Gastrocnemius medialis (tissue), 4 donors: ENCODE results near the gene EMILIN2. TPM values are rescaled to one million over a fixed set of nuclear protein-coding genes. Genes with fewer than 3 reads are reported as not detected.

ENCODE experiments used
- ATAC-seq, 2 donors: fragments of 150-250 bp; one replicate each; pipeline ENCODE4 v1.9.1; 2016
- DNase-seq, 2 donors: peaks; one replicate each; pipeline ENCODE4 v3.0.0-alpha.2; 2019
- H3K27ac ChIP-seq, 4 donors: fragments of 200-600 bp; sonication (generic); 1 replicate in 1 of 4; 2 replicates in 3 of 4; pipeline ENCODE4 v1.5.1; 2016 to 2018; ENCODE audit warnings: mild to moderate bottlenecking in 2 of 4, moderate library complexity in 1 of 4
- H3K27me3 ChIP-seq, 3 donors: fragments of 200-600 bp; sonication (generic) in 2 of 3; 1 replicate in 1 of 3; 2 replicates in 2 of 3; pipeline versions ENCODE4 v1.5.1 to v1.6.0; 2016 to 2019; ENCODE audit warnings: mild to moderate bottlenecking in 1 of 3, moderate library complexity in 1 of 3
- H3K36me3 ChIP-seq, 2 donors: fragments of 200-600 bp; sonication (generic) in 1 of 2; one replicate each; pipeline ENCODE4 v1.5.1; 2017 to 2018
- H3K4me1 ChIP-seq, 2 donors: fragments of 200-600 bp; sonication (generic) in 1 of 2; one replicate each; pipeline ENCODE4 v1.5.1; 2016 to 2017; ENCODE audit warnings: mild to moderate bottlenecking in 2 of 2
- H3K4me3 ChIP-seq, 4 donors: fragments of 200-600 bp; sonication (generic) in 3 of 4; 1 replicate in 1 of 4; 2 replicates in 3 of 4; pipeline ENCODE4 v1.5.1; 2016 to 2019; ENCODE audit warnings: mild to moderate bottlenecking in 2 of 4
- H3K9me3 ChIP-seq, 3 donors: fragments of 200-600 bp; sonication (generic) in 2 of 3; 1 replicate in 1 of 3; 2 replicates in 2 of 3; pipeline ENCODE4 v1.5.1; 2016 to 2019
- POLR2A ChIP-seq, 2 donors: fragments of 450-650 bp; IDR thresholded peaks; one replicate each; pipeline ENCODE4 v1.6.1; 2017; ENCODE audit warnings: antibody characterized with exemption in 2 of 2, mild to moderate bottlenecking in 2 of 2, moderate library complexity in 2 of 2
- in situ Hi-C, 4 donors: fragments of 200-750 bp; cut with MboI; loops; one replicate each; pipeline versions ENCODE4 v1.15.0 to v1.8.0; 2017; ENCODE audit warnings: low sequenced_read_pairs in 4 of 4
- intact Hi-C: fragments of 100-400 bp; cut with DNase I; formaldehyde crosslinking; loops from one replicate; pipeline ENCODE4 v1.15.1; 2023; ENCODE audit warnings: low total_unique reads
- total RNA-seq, 4 donors: library from RNA; depleted of rRNA; stranded (reverse); fragments of >200 nt; gene quantifications; one replicate each; pipeline versions ENCODE4 v1.1.0 to v1.2.3, GENCODE V29; 2016
- TF ChIP-seq, protein P1 (sequence below), 5 experiments: fragments of 450-650 bp in 3 of 5; fragments of 200-600 bp in 2 of 5; sonication (generic) in 2 of 5; IDR thresholded peaks in 4 of 5; conservative IDR thresholded peaks in 1 of 5; 1 replicate in 4 of 5; 2 replicates in 1 of 5; pipeline ENCODE4 v1.5.1; 2016 to 2019; ENCODE audit warnings: antibody characterized with exemption in 5 of 5, mild to moderate bottlenecking in 3 of 5, moderate library complexity in 3 of 5

The EMILIN2 gene
- total RNA-seq, 4 donors from 2014 or later: 1.9 to 10.5 (median 5.6) TPM

DNA sequence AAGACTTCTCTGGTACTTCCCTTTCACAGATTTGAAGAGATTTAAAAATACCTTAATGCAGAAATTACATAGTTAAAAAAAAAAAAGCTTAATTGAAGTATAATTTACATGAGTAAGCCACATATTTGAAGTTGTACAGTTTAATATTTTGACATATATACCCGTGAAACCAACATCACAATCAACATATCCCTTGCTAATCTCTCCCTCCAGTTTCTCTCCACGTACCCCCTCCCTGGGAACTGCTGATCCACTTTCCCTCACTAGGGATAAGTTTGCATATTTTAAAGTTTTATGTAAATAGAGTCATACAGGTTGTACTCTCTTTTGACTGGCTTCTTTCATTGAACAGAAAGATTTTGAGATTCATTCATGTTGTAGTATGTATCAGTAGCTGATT, 22.4 kb downstream of the EMILIN2 start:
- ATAC-seq: no peak
- no peaks in the 10 kb centered on the region for H3K36me3 ChIP-seq
- TF ChIP-seq, protein P1, sequence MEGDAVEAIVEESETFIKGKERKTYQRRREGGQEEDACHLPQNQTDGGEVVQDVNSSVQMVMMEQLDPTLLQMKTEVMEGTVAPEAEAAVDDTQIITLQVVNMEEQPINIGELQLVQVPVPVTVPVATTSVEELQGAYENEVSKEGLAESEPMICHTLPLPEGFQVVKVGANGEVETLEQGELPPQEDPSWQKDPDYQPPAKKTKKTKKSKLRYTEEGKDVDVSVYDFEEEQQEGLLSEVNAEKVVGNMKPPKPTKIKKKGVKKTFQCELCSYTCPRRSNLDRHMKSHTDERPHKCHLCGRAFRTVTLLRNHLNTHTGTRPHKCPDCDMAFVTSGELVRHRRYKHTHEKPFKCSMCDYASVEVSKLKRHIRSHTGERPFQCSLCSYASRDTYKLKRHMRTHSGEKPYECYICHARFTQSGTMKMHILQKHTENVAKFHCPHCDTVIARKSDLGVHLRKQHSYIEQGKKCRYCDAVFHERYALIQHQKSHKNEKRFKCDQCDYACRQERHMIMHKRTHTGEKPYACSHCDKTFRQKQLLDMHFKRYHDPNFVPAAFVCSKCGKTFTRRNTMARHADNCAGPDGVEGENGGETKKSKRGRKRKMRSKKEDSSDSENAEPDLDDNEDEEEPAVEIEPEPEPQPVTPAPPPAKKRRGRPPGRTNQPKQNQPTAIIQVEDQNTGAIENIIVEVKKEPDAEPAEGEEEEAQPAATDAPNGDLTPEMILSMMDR (IDR thresholded peaks at IDR 0.05 in 4 of 5, conservative IDR thresholded peaks at IDR 0.05 in 1 of 5): no peak
- TF ChIP-seq POLR2A (IDR thresholded peaks at IDR 0.05): no peak
- intact Hi-C loops (no loop called here), in situ Hi-C loops (no loop called here)
- H3K27me3 ChIP-seq: no peaks in the 10 kb centered on the region
- no peak for DNase-seq
- H3K4me1 ChIP-seq: no peaks in the 10 kb centered on the region
- H3K27ac ChIP-seq: no peak overlapping the region
- no peak overlapping the region for H3K4me3 ChIP-seq
- H3K9me3 ChIP-seq: no peaks in the 10 kb centered on the region

DNA sequence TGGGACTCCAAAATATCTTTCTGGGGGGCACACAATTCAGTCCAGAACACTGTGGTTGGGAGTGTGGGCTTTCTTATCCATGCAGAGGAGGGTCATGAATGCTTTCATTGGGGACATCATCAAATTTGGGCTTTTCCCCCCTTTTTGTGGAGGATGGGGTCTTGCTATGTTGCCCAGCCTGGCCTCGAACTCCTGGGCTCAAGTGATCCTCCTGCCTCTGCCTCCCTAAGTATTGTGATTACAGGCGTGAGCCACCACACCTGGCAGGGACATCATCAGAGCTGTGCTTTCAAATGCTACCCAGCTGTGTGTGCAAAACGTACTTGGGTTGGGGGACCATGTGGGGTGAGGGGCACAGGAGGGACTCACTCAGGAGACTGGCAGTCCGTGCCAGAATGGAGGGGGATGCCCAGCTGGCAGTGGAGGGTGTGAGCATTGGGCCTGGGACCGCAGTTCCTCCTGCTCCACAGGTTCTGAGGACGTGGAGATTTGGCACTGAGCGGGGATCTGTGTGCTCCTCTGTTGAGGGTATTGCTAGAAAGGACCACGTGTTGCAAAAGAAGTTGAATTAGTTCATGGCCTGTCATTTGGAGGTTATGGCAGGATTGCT, 24.4 kb downstream of the EMILIN2 start:
- no peaks in the 10 kb centered on the region for H3K36me3 ChIP-seq
- DNase-seq (no peak), ATAC-seq (no peak)
- H3K27ac ChIP-seq: no peak overlapping the region
- H3K4me1 ChIP-seq: no peaks in the 10 kb centered on the region
- in situ Hi-C loops: no loop called here
- H3K27me3 ChIP-seq: no peaks in the 10 kb centered on the region
- TF ChIP-seq POLR2A (IDR thresholded peaks at IDR 0.05): no peak
- TF ChIP-seq, protein P1 (IDR thresholded peaks at IDR 0.05 in 4 of 5, conservative IDR thresholded peaks at IDR 0.05 in 1 of 5): no peak
- H3K9me3 ChIP-seq: no peaks in the 10 kb centered on the region
- H3K4me3 ChIP-seq: no peak overlapping the region
- intact Hi-C loops: no loop called here

DNA sequence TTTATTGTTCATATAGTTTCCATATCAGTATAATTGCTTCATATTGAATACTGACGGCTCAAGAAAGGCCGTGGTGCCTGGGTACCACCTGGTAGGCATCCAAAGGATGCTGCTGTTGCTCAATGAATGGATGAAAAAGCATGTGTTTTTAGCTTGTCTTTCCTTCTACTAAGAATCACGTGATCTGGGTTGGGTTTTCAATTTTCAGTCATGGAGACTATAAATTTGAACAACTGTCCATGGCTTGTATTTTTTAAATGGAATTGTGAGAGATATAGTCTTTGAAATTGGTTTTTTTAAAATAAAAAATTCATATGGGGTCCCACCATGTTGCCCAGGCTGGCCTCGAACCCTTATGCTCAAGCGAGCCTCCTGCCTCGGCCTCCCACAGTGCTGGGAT, 25.3 kb downstream of the EMILIN2 start:
- ATAC-seq: no peak
- TF ChIP-seq POLR2A (IDR thresholded peaks at IDR 0.05): no peak
- TF ChIP-seq, protein P1 (IDR thresholded peaks at IDR 0.05 in 4 of 5, conservative IDR thresholded peaks at IDR 0.05 in 1 of 5): no peak
- intact Hi-C loops (no loop called here), in situ Hi-C loops (no loop called here)
- DNase-seq: no peak
- Histone ChIP-seq H3K36me3 (no peaks in the 10 kb centered on the region), H3K27ac (no peak overlapping the region), H3K4me3 (no peak overlapping the region), H3K9me3 (no peaks in the 10 kb centered on the region), H3K27me3 (no peaks in the 10 kb centered on the region), H3K4me1 (no peaks in the 10 kb centered on the region)

DNA sequence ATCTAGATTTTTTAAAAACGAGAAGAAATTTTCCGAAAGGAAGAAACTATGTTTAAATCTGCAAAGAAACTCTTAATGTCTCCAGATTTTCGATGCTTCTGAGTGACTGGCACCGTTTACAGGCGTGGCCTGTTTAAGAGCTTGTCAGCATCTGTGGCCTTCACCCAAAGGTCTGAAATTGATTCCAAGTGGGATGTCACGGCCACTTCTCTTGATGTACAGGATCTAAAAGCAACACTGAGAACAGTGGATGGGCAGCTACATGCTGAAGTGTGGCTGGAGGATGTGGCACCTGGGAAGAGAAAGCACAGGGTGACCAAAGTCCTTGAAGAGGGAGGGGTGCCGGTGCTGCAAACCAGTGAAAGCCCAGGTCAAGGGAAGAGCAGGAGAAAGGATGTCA, 28.0 kb downstream of the EMILIN2 start:
- no peak for DNase-seq
- ATAC-seq: no peak
- no peak overlapping the region for H3K4me3 ChIP-seq
- no peaks in the 10 kb centered on the region for H3K9me3 ChIP-seq
- H3K27ac ChIP-seq: no peak overlapping the region
- in situ Hi-C loops (no loop called here), intact Hi-C loops (no loop called here)
- no peaks in the 10 kb centered on the region for H3K36me3 ChIP-seq
- no peaks in the 10 kb centered on the region for H3K4me1 ChIP-seq
- TF ChIP-seq, protein P1 (IDR thresholded peaks at IDR 0.05 in 4 of 5, conservative IDR thresholded peaks at IDR 0.05 in 1 of 5): no peak
- TF ChIP-seq POLR2A (IDR thresholded peaks at IDR 0.05): no peak
- peaks cover 0 to 4% (median 0%) of the 10 kb centered on the region in 3 donors for H3K27me3 ChIP-seq
